HK-2 (cell line): ENCODE results near the gene NEK3.
"Not testable (repeated sequence)": the region's sequence is repeated elsewhere in the genome, so short reads cannot be mapped to it uniquely, and the experiment has no call there.

Experiments used
- DNase-seq: peaks from one replicate; pipeline ENCODE4 v3.0.0-alpha.2; 2018; ENCODE audit not compliant: unreplicated experiment

Gene NEK3

DNA sequence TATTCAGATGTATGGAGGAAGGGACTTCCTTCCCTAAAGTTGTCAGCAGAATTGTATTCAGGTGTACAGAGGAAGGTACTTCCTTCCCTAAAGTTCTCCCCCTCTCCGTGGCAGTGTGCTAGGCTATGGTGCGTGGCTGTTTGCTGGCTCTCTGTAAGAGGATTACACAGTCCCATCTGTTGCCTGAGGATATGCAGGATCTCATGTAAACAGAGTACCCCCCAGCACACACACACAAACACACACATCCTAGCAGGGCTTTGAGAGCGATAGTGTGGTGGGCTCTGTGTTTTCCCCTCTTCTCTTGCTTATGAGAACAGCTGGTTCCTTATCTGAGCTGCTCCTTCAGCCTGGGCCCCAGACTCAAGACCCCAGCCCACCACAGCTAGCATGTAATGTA is 40.8 kb downstream of the NEK3 start:
- DNase-seq = no peak

GRCh38 chr13:52118095-52118494 is 41.3 kb downstream of the NEK3 start:
- DNase-seq = no peak

DNA sequence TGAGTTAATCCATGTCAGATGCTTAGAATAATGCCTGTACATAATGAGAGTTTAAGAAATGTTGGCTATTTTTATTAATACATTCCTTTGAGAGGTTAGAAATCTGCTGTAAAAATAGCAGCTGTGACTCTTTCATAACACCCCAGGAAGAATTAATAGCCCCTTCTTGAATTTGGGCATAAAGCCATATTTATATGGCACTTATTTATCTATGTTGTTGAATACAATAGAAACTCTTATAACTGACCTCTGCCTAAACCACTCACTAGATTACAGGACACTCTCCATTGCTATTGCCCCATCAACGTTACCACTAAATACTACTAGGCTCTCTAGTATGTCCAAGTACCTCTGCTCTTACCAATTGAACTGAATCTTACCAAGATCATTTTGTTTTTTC is 46.8 kb downstream of the NEK3 start:
- no peak for DNase-seq

- DNase-seq = no peak
Observed at GRCh38 chr13:52109116-52109670, 50.2 kb downstream of the NEK3 start.

DNA sequence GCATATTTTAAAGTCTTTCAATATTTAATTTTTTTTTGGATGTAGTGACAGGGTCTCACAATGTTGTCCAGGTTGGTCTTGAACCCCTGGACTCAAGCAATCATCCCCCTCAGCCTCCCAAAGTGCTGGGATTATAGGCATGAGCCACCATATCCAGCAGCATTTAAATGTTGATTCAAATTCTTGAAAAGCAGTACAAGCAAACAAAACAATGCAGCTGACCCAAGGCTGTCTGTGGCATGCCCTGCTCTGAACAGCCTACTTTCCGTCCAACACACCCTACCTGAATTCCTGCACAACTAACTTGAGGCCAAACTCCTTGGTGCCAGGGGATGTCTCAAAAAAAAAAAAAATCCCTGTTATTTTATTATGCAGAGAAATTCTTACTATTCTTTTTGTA is 53.6 kb downstream of the NEK3 start:
- DNase-seq = no peak

DNA sequence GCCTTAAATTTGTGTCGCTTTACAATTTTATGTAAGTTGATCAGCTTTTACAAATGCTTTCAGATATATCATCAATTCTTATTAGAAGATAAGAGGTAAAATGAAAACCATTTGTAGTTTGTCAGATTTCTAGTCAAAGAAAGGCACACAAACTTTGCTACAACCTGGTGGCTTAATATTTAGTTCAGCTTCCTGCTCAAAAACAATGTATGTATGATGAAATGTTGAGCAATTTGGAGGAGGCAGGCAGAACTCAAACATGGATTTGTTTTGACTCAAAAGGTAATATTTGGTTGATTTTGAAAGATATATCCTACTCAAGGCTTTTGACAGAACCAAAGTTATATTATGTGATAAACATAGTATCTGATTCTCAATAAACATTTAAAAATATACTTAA is 54.8 kb downstream of the NEK3 start:
- DNase-seq = no peak

DNA sequence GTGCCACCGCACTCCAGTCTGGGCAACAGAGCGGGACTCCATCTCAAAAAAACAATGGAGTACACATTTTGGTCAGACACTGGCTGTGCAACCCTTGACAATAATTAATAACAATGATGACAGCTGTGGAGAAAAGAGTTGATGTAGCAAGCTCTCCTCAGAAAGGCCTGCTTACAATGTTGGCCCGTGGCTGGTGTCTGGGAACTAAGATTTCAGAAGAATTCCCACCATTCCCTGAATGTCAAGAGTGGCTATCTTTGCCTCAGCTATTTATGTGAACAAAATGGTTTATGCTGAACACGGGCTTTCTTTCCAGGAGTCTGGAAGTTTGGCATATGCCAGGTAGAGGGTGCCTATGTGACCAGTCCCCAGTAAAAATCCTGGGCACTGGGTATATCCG is 56.0 kb downstream of the NEK3 start:
- no peak for DNase-seq

GRCh38 chr13:52102423-52102822 is 57.0 kb downstream of the NEK3 start:
- not testable (repeated sequence) for DNase-seq

DNA sequence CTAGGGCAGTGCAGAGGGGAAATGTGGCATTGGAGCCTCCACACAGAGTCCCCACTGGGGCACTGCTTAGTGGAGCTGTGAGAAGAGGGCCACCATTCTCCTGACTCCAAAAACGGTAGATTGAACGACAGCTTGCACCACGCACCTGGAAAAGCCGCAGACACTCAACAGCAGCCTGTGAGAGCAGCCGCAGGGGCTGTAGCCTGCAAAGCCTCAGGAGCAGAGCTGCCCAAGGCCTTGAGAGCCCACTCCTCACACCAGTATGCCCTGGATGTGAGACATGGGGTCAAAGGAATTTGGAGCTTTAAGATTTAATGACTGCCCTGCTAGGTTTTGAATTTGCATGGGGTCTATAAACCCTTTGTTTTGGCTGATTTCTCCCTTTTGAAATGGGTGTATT is 62.2 kb downstream of the NEK3 start:
- no peak for DNase-seq

DNA sequence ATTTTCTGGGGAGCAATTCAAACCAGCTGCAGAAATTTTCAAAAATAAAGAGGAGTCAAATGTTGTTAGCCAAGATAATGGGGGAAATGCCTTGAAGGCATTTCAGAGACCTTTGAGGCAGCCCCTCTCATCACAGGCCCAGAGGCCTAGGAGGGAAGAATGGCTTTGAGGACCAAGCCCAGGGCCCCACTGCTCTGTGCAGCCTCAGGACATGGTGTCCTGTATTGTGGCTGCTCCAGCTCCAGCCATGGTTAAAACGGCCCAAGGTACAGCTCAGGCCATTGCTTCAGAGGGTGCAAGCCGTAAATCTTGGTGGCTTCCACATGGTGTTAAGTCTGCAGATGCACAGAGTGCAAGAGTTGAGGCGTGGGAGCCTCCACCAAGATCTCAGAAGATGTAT is 62.6 kb downstream of the NEK3 start:
- DNase-seq = no peak

- no peak for DNase-seq
Observed at GRCh38 chr13:52096062-52096461, 63.3 kb downstream of the NEK3 start.

DNA sequence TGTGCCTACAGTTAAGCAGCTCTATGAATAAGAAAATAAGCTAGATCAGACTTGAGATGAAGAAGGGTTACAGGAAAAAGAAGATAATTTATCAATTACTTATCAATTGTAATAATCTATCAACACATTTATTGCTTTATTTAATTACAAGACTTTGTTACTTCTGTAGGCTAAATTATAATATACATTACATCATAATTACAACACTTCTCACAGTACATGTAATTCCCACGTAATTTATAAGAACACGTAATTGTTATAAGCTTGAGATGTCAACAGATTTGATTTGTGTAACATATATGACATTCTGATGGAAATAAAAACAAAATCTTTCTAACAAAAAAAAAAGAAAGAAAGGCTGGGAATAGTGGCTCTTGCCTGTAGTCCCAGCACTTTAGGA is 67.3 kb downstream of the NEK3 start:
- DNase-seq = no peak

- DNase-seq = no peak
Observed at GRCh38 chr13:52091473-52091872, 67.9 kb downstream of the NEK3 start.

DNA sequence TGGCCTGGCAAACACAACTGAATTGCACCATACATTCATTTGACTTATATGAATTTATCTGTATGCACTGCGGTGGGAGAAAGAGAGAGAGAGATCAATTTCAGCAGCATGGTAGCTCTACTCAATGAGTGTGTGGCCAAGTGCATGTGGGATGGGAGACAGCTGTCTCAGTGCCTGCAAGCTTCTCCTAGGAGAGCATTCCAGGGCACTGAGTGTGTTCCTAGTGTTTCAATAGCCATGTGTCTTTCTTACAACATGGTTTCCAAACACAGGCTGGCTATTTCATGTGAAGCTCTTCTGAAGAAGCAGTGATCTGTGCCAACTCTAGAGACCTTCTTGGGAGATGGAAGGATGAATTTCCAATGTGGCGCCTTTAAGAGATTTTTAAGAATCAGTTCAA is 74.0 kb downstream of the NEK3 start:
- no peak for DNase-seq

GRCh38 chr13:52084981-52085380 is 74.4 kb downstream of the NEK3 start:
- not testable (repeated sequence) for DNase-seq
